PC-9 (cell line): ENCODE results near the gene C10orf105. TPM values are rescaled to one million over a fixed set of nuclear protein-coding genes. Genes with fewer than 3 reads are reported as not detected.

ENCODE experiments used
- BruUV-seq: library from RNA; stranded (reverse); fragments of 400-500 nt; replicated peaks from 2 replicates; lab custom pipeline; 2021; lab: Mats Ljungman, UMichigan
- CTCF ChIA-PET: fragments of 300-600 bp; sonication (Branson Sonifier 250); formaldehyde crosslinking; loops from one replicate; lab custom pipeline; 2022; ENCODE audit warnings: antibody characterized with exemption; lab: Charles Lee
- POLR2A ChIA-PET: fragments of 300-600 bp; sonication (Branson Sonifier 250); formaldehyde crosslinking; loops from one replicate; lab custom pipeline; 2022; ENCODE audit warnings: antibody characterized with exemption; ENCODE audit not compliant: unreplicated experiment; lab: Charles Lee
- DNase-seq, 2 experiments: peaks; one replicate each; pipeline versions ENCODE4 v3.0.0 to v3.0.0-alpha.2; 2015 to 2022; ENCODE audit warnings: mixed read lengths in 1 of 2
- H2AFZ ChIP-seq: fragments of 200-600 bp; sonication (generic); 2 replicates; pipeline ENCODE4 v1.8.1; 2017; ENCODE audit warnings: antibody characterized with exemption
- H3F3A ChIP-seq: fragments of 200-600 bp; sonication (generic); 2 replicates; pipeline ENCODE4 v1.8.1; 2017; ENCODE audit warnings: antibody characterized with exemption, mild to moderate bottlenecking, low read depth; ENCODE audit not compliant: insufficient read depth
- H3K27ac ChIP-seq: fragments of 200-600 bp; sonication (generic); 2 replicates; pipeline ENCODE4 v1.6.1; 2016; ENCODE audit warnings: mixed run types
- H3K27me3 ChIP-seq: fragments of 200-600 bp; sonication (generic); 2 replicates; pipeline ENCODE4 v1.6.1; 2016; ENCODE audit warnings: low read depth, mixed run types; ENCODE audit not compliant: insufficient read depth
- H3K36me3 ChIP-seq: fragments of 200-600 bp; sonication (generic); 2 replicates; pipeline ENCODE4 v1.6.1; 2016; ENCODE audit warnings: low read depth, mixed run types
- H3K4me1 ChIP-seq: fragments of 200-600 bp; sonication (generic); replicated peaks from 2 replicates; pipeline ENCODE4 v1.6.1; 2016; ENCODE audit warnings: mixed run types; ENCODE audit not compliant: insufficient read depth
- H3K4me2 ChIP-seq: fragments of 200-600 bp; sonication (generic); 2 replicates; pipeline ENCODE4 v1.6.1; 2017; ENCODE audit warnings: mixed run types
- H3K4me3 ChIP-seq: fragments of 200-600 bp; sonication (generic); 2 replicates; pipeline ENCODE4 v1.6.1; 2016; ENCODE audit warnings: mixed run types
- H3K79me2 ChIP-seq: fragments of 200-600 bp; sonication (generic); 2 replicates; pipeline ENCODE4 v1.6.1; 2017; ENCODE audit warnings: low read depth, mixed run types
- H3K9me2 ChIP-seq: fragments of 200-600 bp; sonication (generic); 2 replicates; pipeline ENCODE4 v1.8.1; 2017; ENCODE audit warnings: mild to moderate bottlenecking; ENCODE audit not compliant: insufficient read depth
- H3K9me3 ChIP-seq: fragments of 200-600 bp; sonication (generic); 2 replicates; pipeline ENCODE4 v1.8.1; 2016; ENCODE audit warnings: low read depth; ENCODE audit not compliant: insufficient read depth
- H4K20me1 ChIP-seq: fragments of 200-600 bp; sonication (generic); 2 replicates; pipeline ENCODE4 v1.8.1; 2017; ENCODE audit not compliant: insufficient read depth
- EZH2 ChIP-seq: fragments of 200-600 bp; sonication (generic); IDR thresholded peaks from 2 replicates; pipeline ENCODE4 v1.8.0; 2017; ENCODE audit warnings: antibody characterized with exemption, low read depth
- intact Hi-C: fragments of 100-400 bp; cut with micrococcal nuclease; formaldehyde crosslinking; loops from one replicate; pipeline ENCODE4 v1.10.0; 2022; ENCODE audit not compliant: unreplicated experiment
- total RNA-seq: library from RNA; stranded (reverse); gene quantifications from 2 replicates; pipeline ENCODE4 v1.2.3, GENCODE V29; 2021
- TF ChIP-seq, protein P1 (sequence below): fragments of 200-600 bp; sonication (generic); conservative IDR thresholded peaks from 2 replicates; pipeline ENCODE4 v1.6.1; 2017; ENCODE audit warnings: mixed run types, antibody characterized with exemption, mild to moderate bottlenecking, moderate library complexity

Gene C10orf105
- total RNA-seq, 1 experiment from 2014 or later = not detected

DNA sequence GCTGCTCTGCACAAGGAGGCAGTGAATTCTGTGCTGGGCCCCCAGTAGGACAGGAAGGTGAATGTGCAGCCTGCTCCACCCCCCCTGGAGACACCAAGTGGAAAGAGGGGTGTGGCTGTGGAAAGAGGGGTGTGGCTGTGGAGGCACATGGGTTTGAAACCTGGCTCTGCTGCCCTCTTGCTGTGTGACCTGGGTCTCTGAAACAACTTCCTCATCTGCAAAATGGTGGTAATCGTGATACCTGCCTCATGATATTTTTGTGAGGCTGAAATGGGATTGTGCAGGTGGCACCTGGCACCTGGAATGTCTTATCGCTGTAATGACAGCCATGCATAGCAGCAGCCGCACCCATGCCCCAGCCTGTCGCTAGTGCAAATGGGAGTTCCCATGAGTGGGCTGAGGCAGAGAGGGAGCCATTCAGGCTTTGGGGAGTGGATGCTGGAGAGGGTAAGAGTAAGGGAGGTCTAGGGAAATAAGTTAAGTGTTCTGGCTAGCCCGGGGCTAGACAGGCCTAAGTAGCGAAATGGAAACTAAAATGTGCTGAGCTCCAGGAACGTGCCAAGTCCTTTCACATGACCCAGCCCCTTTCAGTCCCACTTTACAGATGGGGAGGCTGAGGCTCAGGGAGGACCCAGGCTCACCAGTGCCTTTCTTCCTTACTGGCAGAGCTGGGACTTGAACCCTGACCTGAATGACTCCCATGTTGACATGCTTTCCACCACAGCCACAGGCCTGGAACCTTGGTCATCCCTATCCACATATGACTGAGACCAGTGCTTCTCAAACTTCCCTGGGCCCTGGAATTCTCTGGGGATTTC lies 35.0 kb downstream of the C10orf105 start:
- no peak overlapping the region for H3K27ac ChIP-seq
- DNase-seq = no peak
- intact Hi-C loops = no loop called here
- H3K36me3 ChIP-seq = no peaks in the 10 kb centered on the region
- no peaks in the 10 kb centered on the region for H3K9me3 ChIP-seq
- H3K9me2 ChIP-seq = no peaks in the 10 kb centered on the region
- H2AFZ ChIP-seq = no peak overlapping the region
- no peaks in the 10 kb centered on the region for H3K27me3 ChIP-seq
- TF ChIP-seq, protein P1, sequence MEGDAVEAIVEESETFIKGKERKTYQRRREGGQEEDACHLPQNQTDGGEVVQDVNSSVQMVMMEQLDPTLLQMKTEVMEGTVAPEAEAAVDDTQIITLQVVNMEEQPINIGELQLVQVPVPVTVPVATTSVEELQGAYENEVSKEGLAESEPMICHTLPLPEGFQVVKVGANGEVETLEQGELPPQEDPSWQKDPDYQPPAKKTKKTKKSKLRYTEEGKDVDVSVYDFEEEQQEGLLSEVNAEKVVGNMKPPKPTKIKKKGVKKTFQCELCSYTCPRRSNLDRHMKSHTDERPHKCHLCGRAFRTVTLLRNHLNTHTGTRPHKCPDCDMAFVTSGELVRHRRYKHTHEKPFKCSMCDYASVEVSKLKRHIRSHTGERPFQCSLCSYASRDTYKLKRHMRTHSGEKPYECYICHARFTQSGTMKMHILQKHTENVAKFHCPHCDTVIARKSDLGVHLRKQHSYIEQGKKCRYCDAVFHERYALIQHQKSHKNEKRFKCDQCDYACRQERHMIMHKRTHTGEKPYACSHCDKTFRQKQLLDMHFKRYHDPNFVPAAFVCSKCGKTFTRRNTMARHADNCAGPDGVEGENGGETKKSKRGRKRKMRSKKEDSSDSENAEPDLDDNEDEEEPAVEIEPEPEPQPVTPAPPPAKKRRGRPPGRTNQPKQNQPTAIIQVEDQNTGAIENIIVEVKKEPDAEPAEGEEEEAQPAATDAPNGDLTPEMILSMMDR = no peak
- no peak for TF ChIP-seq EZH2
- H3F3A ChIP-seq = no peaks in the 10 kb centered on the region; the same call in 1 of the 2 replicates
- CTCF ChIA-PET = interaction anchor here (0.5 kb wide), 1 partner anchor 75 kb away, joined by 3 read pairs; no protein-coding TSS in a partner anchor
- BruUV-seq = no TSS peak
- no peaks in the 10 kb centered on the region for H4K20me1 ChIP-seq
- no peak overlapping the region for H3K4me3 ChIP-seq
- H3K4me1 ChIP-seq = no peaks in the 10 kb centered on the region
- POLR2A ChIA-PET = interaction anchor here (0.5 kb wide), 2 partner anchors 270 to 306 kb away, joined by 3 to 9 read pairs; no protein-coding TSS in a partner anchor
- no peak overlapping the region for H3K4me2 ChIP-seq
- H3K79me2 ChIP-seq = no peaks in the 10 kb centered on the region

DNA sequence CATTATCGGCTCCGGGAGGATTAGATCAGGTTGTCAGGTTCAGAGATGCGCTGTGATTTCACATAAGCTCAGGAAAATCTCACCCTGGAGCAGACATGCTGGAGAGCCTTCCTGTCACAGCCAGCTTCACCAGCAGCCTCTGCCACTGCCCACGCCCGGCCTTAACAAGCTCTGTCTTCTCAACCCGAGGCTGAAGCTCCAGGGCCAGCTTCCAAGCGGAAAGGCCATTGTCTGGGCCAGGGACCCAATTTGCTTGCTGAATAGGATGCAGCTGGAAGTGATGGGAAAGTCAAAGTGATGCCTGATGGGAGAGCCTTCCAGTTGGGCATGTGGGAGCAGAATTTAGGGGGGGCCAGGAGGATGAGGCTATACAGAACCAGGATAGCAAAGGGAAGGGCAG lies 36.3 kb downstream of the C10orf105 start:
- no peaks in the 10 kb centered on the region; the same call in 1 of the 2 replicates for H3F3A ChIP-seq
- no peaks in the 10 kb centered on the region for H3K79me2 ChIP-seq
- POLR2A ChIA-PET = no interaction called here

DNA sequence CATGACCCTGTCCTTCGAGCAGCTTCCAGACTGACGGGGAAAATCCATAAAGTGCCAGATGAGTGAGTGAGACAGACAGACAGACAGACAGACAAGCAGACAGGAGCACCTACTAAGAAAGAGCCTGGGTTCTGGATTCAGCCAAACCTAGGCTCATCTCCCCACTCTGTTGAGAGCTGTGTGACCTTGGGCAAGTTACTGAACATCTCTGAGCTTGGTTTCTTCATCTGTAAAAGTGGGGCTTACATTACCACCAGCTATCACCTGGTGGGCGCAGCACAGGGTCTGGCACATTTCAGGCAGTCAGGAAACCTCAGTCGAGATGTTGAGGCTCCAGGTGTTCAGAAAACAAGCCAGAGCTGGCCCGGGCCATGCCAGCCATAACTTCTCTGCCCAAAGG lies 37.6 kb downstream of the C10orf105 start:
- no peak overlapping the region for H3K4me2 ChIP-seq
- no peak for DNase-seq
- no peaks in the 10 kb centered on the region for H3K9me3 ChIP-seq
- intact Hi-C loops = no loop called here
- BruUV-seq = no TSS peak
- POLR2A ChIA-PET = no interaction called here
- H3K4me3 ChIP-seq = no peak overlapping the region
- H2AFZ ChIP-seq = no peak overlapping the region
- H3K4me1 ChIP-seq = no peaks in the 10 kb centered on the region
- no peaks in the 10 kb centered on the region for H3K36me3 ChIP-seq
- H3F3A ChIP-seq = no peaks in the 10 kb centered on the region
- TF ChIP-seq EZH2 = no peak
- TF ChIP-seq, protein P1 = no peak
- no peaks in the 10 kb centered on the region for H3K27me3 ChIP-seq
- CTCF ChIA-PET = no interaction called here
- H3K9me2 ChIP-seq = no peaks in the 10 kb centered on the region
- no peaks in the 10 kb centered on the region for H3K79me2 ChIP-seq
- H3K27ac ChIP-seq = no peak overlapping the region
- no peaks in the 10 kb centered on the region for H4K20me1 ChIP-seq

More for the DNA sequence above, 36.3 kb downstream of the C10orf105 start:
- no TSS peak for BruUV-seq
- CTCF ChIA-PET = no interaction called here
- Histone ChIP-seq H3K4me1 (no peaks in the 10 kb centered on the region), H4K20me1 (no peaks in the 10 kb centered on the region), H2AFZ (no peak overlapping the region), H3K27me3 (no peaks in the 10 kb centered on the region), H3K27ac (no peak overlapping the region), H3K4me2 (no peak overlapping the region), H3K9me2 (no peaks in the 10 kb centered on the region), H3K36me3 (no peaks in the 10 kb centered on the region), H3K4me3 (no peak overlapping the region), H3K9me3 (no peaks in the 10 kb centered on the region)
- DNase-seq = no peak
- intact Hi-C loops = no loop called here
- no peak for TF ChIP-seq EZH2
- TF ChIP-seq, protein P1 = no peak
